ENCODE data around the gene TRAF4.
"Not testable (repeated sequence)": the region's sequence is repeated elsewhere in the genome, so short reads cannot be mapped to it uniquely, and the experiment has no call there.

TRAF4 gene

GRCh38 chr17:28726627-28727491 lies 17.0 kb upstream of the TRAF4 start:
- in situ Hi-C loops (cut with HindIII; ENCODE audit: low sequenced_read_pairs) = loop anchor here (10.0 kb wide), 1 partner anchor 208 kb away; no protein-coding TSS in a partner anchor

GRCh38 chr17:28728364-28729200 lies 15.2 kb upstream of the TRAF4 start, which contains the start of gene NEK8:
Gene NEK8, plus strand, starts transcription at chr17:28728788. Its CDS starts 26 bp downstream, at chr17:28728814.
- in situ Hi-C loops (cut with HindIII; ENCODE audit: low sequenced_read_pairs) = loop anchor here (10.0 kb wide), 1 partner anchor 206 kb away; no protein-coding TSS in a partner anchor

GRCh38 chr17:28729950-28730330 lies 13.9 kb upstream of the TRAF4 start:
- in situ Hi-C loops (cut with HindIII; ENCODE audit: low sequenced_read_pairs) = loop anchor here (10.0 kb wide), 1 partner anchor 205 kb away; no protein-coding TSS in a partner anchor

- in situ Hi-C loops (cut with HindIII; ENCODE audit: low sequenced_read_pairs) = no loop called here
Measured at GRCh38 chr17:28733346-28733745, 10.5 kb upstream of the TRAF4 start.

- in situ Hi-C loops (cut with HindIII; ENCODE audit: low sequenced_read_pairs) = no loop called here
Measured at GRCh38 chr17:28734712-28735241, 9.0 kb upstream of the TRAF4 start.

- in situ Hi-C loops (cut with HindIII; ENCODE audit: low sequenced_read_pairs) = no loop called here
Measured at GRCh38 chr17:28735242-28735722, 8.5 kb upstream of the TRAF4 start.

- in situ Hi-C loops (cut with HindIII; ENCODE audit: low sequenced_read_pairs) = not testable (repeated sequence)
Measured at GRCh38 chr17:28735913-28736769, 7.7 kb upstream of the TRAF4 start.

- in situ Hi-C loops (cut with HindIII; ENCODE audit: low sequenced_read_pairs) = no loop called here
Measured at GRCh38 chr17:28737316-28737715, 6.5 kb upstream of the TRAF4 start.

GRCh38 chr17:28737770-28738679 lies 5.8 kb upstream of the TRAF4 start:
- in situ Hi-C loops (cut with HindIII; ENCODE audit: low sequenced_read_pairs) = no loop called here

GRCh38 chr17:28738680-28739384 lies 5.0 kb upstream of the TRAF4 start:
- in situ Hi-C loops (cut with HindIII; ENCODE audit: low sequenced_read_pairs) = no loop called here

GRCh38 chr17:28740406-28741357 lies 3.1 kb upstream of the TRAF4 start:
- in situ Hi-C loops (cut with HindIII; ENCODE audit: low sequenced_read_pairs) = no loop called here

- in situ Hi-C loops (cut with HindIII; ENCODE audit: low sequenced_read_pairs) = no loop called here
Measured at GRCh38 chr17:28741358-28742349, 2.2 kb upstream of the TRAF4 start.

GRCh38 chr17:28744104-28744971 lies 527 bp downstream of the TRAF4 start:
- in situ Hi-C loops (cut with HindIII; ENCODE audit: low sequenced_read_pairs) = no loop called here

GRCh38 chr17:28744972-28745785 lies 1.4 kb downstream of the TRAF4 start:
- in situ Hi-C loops (cut with HindIII; ENCODE audit: low sequenced_read_pairs) = no loop called here

Data from DLD1 (cell line).